ENCODE data around the gene NCKAP5.

The NCKAP5 gene

GRCh38 chr2:133266926-133267590, 301.2 kb downstream of the NCKAP5 start:
- no peaks in the 10 kb centered on the region for H4K20me1 ChIP-seq (ENCODE audit: insufficient read depth, low read length)
- no peaks in the 10 kb centered on the region for H3K4me1 ChIP-seq (ENCODE audit: insufficient read depth, low read length, severe bottlenecking)
- no peaks in the 10 kb centered on the region for H3K36me3 ChIP-seq (ENCODE audit: insufficient read depth, low read length)
- no peak overlapping the region for H3K9ac ChIP-seq (ENCODE audit: low read length)
- H2AFZ ChIP-seq (ENCODE audit: low read length) = no peak overlapping the region
- no peaks in the 10 kb centered on the region for H3K9me3 ChIP-seq (ENCODE audit: low read length)
- no peaks in the 10 kb centered on the region for H3F3A ChIP-seq (ENCODE audit: insufficient read depth, low read length)
- TF ChIP-seq CTCF (IDR thresholded peaks at IDR 0.05; ENCODE audit: low read length) = no peak
- no peak for TF ChIP-seq EZH2 (IDR thresholded peaks at IDR 0.05; ENCODE audit: borderline replicate concordance, low read length)
- H3K4me3 ChIP-seq (ENCODE audit: low read depth, low read length, poor library complexity, severe bottlenecking) = no peak overlapping the region
- H3K27me3 ChIP-seq (ENCODE audit: insufficient read depth, low read length) = no peaks in the 10 kb centered on the region
- no peaks in the 10 kb centered on the region for H3K9me2 ChIP-seq (ENCODE audit: low read depth, low read length)
- H3K4me2 ChIP-seq (ENCODE audit: low read length) = no peak overlapping the region
- H3K27ac ChIP-seq (ENCODE audit: low read depth, low read length, poor library complexity, severe bottlenecking) = no peak overlapping the region
- H3K79me2 ChIP-seq (ENCODE audit: insufficient read depth, low read length) = no peaks in the 10 kb centered on the region

GRCh38 chr2:133266041-133266925, 302.0 kb downstream of the NCKAP5 start:
- Histone ChIP-seq H3K36me3 (ENCODE audit: insufficient read depth, low read length) (no peaks in the 10 kb centered on the region), H3K79me2 (ENCODE audit: insufficient read depth, low read length) (no peaks in the 10 kb centered on the region), H3K9ac (ENCODE audit: low read length) (no peak overlapping the region), H3F3A (ENCODE audit: insufficient read depth, low read length) (no peaks in the 10 kb centered on the region), H3K9me3 (ENCODE audit: low read length) (no peaks in the 10 kb centered on the region), H4K20me1 (ENCODE audit: insufficient read depth, low read length) (no peaks in the 10 kb centered on the region), H3K4me1 (ENCODE audit: insufficient read depth, low read length, severe bottlenecking) (no peaks in the 10 kb centered on the region), H3K27ac (ENCODE audit: low read depth, low read length, poor library complexity, severe bottlenecking) (no peak overlapping the region), H3K4me3 (ENCODE audit: low read depth, low read length, poor library complexity, severe bottlenecking) (no peak overlapping the region), H2AFZ (ENCODE audit: low read length) (no peak overlapping the region), H3K27me3 (ENCODE audit: insufficient read depth, low read length) (no peaks in the 10 kb centered on the region), H3K9me2 (ENCODE audit: low read depth, low read length) (no peaks in the 10 kb centered on the region), H3K4me2 (ENCODE audit: low read length) (no peak overlapping the region)
- TF ChIP-seq EZH2 (IDR thresholded peaks at IDR 0.05; ENCODE audit: borderline replicate concordance, low read length) (no peak), CTCF (IDR thresholded peaks at IDR 0.05; ENCODE audit: low read length) (no peak)

- no peak overlapping the region for H3K9ac ChIP-seq (ENCODE audit: low read length)
- no peaks in the 10 kb centered on the region for H4K20me1 ChIP-seq (ENCODE audit: insufficient read depth, low read length)
- no peaks in the 10 kb centered on the region for H3K9me3 ChIP-seq (ENCODE audit: low read length)
- no peaks in the 10 kb centered on the region for H3K36me3 ChIP-seq (ENCODE audit: insufficient read depth, low read length)
- no peak overlapping the region for H3K4me3 ChIP-seq (ENCODE audit: low read depth, low read length, poor library complexity, severe bottlenecking)
- no peaks in the 10 kb centered on the region for H3K27me3 ChIP-seq (ENCODE audit: insufficient read depth, low read length)
- H3K79me2 ChIP-seq (ENCODE audit: insufficient read depth, low read length) = no peaks in the 10 kb centered on the region
- no peaks in the 10 kb centered on the region for H3K4me1 ChIP-seq (ENCODE audit: insufficient read depth, low read length, severe bottlenecking)
- no peaks in the 10 kb centered on the region for H3K9me2 ChIP-seq (ENCODE audit: low read depth, low read length)
- no peak for TF ChIP-seq EZH2 (IDR thresholded peaks at IDR 0.05; ENCODE audit: borderline replicate concordance, low read length)
- no peak for TF ChIP-seq CTCF (IDR thresholded peaks at IDR 0.05; ENCODE audit: low read length)
- H3F3A ChIP-seq (ENCODE audit: insufficient read depth, low read length) = no peaks in the 10 kb centered on the region
- no peak overlapping the region for H3K27ac ChIP-seq (ENCODE audit: low read depth, low read length, poor library complexity, severe bottlenecking)
- no peak overlapping the region for H3K4me2 ChIP-seq (ENCODE audit: low read length)
- no peak overlapping the region for H2AFZ ChIP-seq (ENCODE audit: low read length)
These were observed 302.8 kb downstream of the NCKAP5 start for GRCh38 chr2:133265432-133265949.
